IMR-90 (cell line): ENCODE measurements around the gene SH3RF2. TPM values are rescaled to one million over a fixed set of nuclear protein-coding genes. Genes with fewer than 3 reads are reported as not detected.

Experiments used
- ATAC-seq: fragments of 200-7000 bp; cut with Tn5 transposase; 2 replicates; pipeline ENCODE4 v1.9.1; 2020; ENCODE audit warnings: low read depth, mild to moderate bottlenecking, moderate library complexity
- BruUV-seq: library from RNA; stranded (reverse); fragments of 400-500 nt; replicated peaks from 2 replicates; lab custom pipeline; 2021; lab: Mats Ljungman, UMichigan
- CTCF ChIA-PET: fragments of 300-600 bp; formaldehyde crosslinking; extraction: SDS; loops from one replicate; lab custom pipeline; 2021; ENCODE audit warnings: antibody characterized with exemption; lab: Yijun Ruan, JAX
- POLR2A ChIA-PET: fragments of 300-600 bp; sonication (Branson Sonifier 250); formaldehyde crosslinking; loops from one replicate; lab custom pipeline; 2022; ENCODE audit warnings: antibody characterized with exemption; ENCODE audit not compliant: unreplicated experiment; lab: Charles Lee
- DNase-seq: peaks from one replicate; pipeline ENCODE4 v3.0.0; 2013
- H2AFZ ChIP-seq: replicated peaks from 2 replicates; pipeline ENCODE3; 2013; ENCODE audit warnings: low read length, mild to moderate bottlenecking; ENCODE audit not compliant: poor library complexity
- H2AK5ac ChIP-seq: 2 replicates; pipeline ENCODE4 v1.6.1; 2013; ENCODE audit warnings: low read depth, low read length, inconsistent platforms
- H2AK9ac ChIP-seq: replicated peaks from 2 replicates; pipeline ENCODE3; 2013; ENCODE audit warnings: mild to moderate bottlenecking, low read depth, low read length, moderate library complexity; ENCODE audit not compliant: poor library complexity
- H2BK120ac ChIP-seq: 2 replicates; pipeline ENCODE4 v1.6.1; 2013; ENCODE audit warnings: low read depth, low read length, inconsistent platforms
- H2BK15ac ChIP-seq: 3 replicates; pipeline ENCODE4 v1.6.1; 2013; ENCODE audit warnings: low read depth, low read length, inconsistent platforms
- H2BK20ac ChIP-seq: 2 replicates; pipeline ENCODE4 v1.6.1; 2013; ENCODE audit warnings: low read depth, mild to moderate bottlenecking, inconsistent platforms, low read length, moderate library complexity
- H2BK5ac ChIP-seq: 2 replicates; pipeline ENCODE4 v1.6.1; 2013; ENCODE audit warnings: mild to moderate bottlenecking, low read depth, low read length, inconsistent platforms; ENCODE audit not compliant: poor library complexity, severe bottlenecking
- H3K14ac ChIP-seq: replicated peaks from 2 replicates; pipeline ENCODE4 v1.6.1; 2013; ENCODE audit warnings: low read depth, low read length, inconsistent platforms
- H3K18ac ChIP-seq: 2 replicates; pipeline ENCODE4 v1.6.1; 2013; ENCODE audit warnings: low read depth, low read length, control low read depth
- H3K23ac ChIP-seq: 2 replicates; pipeline ENCODE4 v1.6.1; 2013; ENCODE audit warnings: low read depth, low read length, inconsistent platforms
- H3K27ac ChIP-seq: 2 replicates; pipeline ENCODE4 v1.5.1; 2013; ENCODE audit warnings: mild to moderate bottlenecking, control low read depth, low read length; ENCODE audit not compliant: insufficient read depth
- H3K27me3 ChIP-seq: 2 replicates; pipeline ENCODE4 v1.6.1; 2013; ENCODE audit warnings: low read length; ENCODE audit not compliant: control insufficient read depth, insufficient read depth
- H3K36me3 ChIP-seq: 2 replicates; pipeline ENCODE4 v1.6.1; 2013; ENCODE audit warnings: low read length, mixed read lengths; ENCODE audit not compliant: control insufficient read depth, insufficient read depth
- H3K4ac ChIP-seq: 2 replicates; pipeline ENCODE4 v1.6.1; 2013; ENCODE audit warnings: low read depth, low read length, inconsistent platforms
- H3K4me1 ChIP-seq: 2 replicates; pipeline ENCODE4 v1.6.1; 2013; ENCODE audit warnings: low read length, mixed read lengths; ENCODE audit not compliant: control insufficient read depth, insufficient read depth
- H3K4me2 ChIP-seq: 2 replicates; pipeline ENCODE4 v1.6.1; 2013; ENCODE audit warnings: low read depth, mild to moderate bottlenecking, control low read depth, low read length, moderate library complexity
- H3K4me3 ChIP-seq: 2 replicates; pipeline ENCODE4 v1.5.1; 2013; ENCODE audit warnings: low read depth, mild to moderate bottlenecking, control low read depth, low read length, moderate library complexity; ENCODE audit not compliant: insufficient read depth
- H3K56ac ChIP-seq: 2 replicates; pipeline ENCODE4 v1.6.1; 2013; ENCODE audit warnings: low read length, inconsistent platforms; ENCODE audit not compliant: insufficient read depth; ENCODE audit errors: extremely low read depth
- H3K79me1 ChIP-seq, 2 experiments: 2 replicates each; pipeline ENCODE4 v1.6.1; 2013; ENCODE audit warnings: low read length in 2 of 2, inconsistent platforms in 1 of 2, low read depth in 1 of 2
- H3K9ac ChIP-seq: 2 replicates; pipeline ENCODE4 v1.6.1; 2013; ENCODE audit warnings: low read depth, low read length, control low read depth
- H3K9me1 ChIP-seq: 2 replicates; pipeline ENCODE4 v1.6.1; 2013; ENCODE audit warnings: low read length, inconsistent platforms; ENCODE audit not compliant: insufficient read depth
- H3K9me3 ChIP-seq: 2 replicates; pipeline ENCODE4 v1.6.1; 2013; ENCODE audit warnings: low read length; ENCODE audit not compliant: control insufficient read depth, insufficient read depth
- H4K20me1 ChIP-seq: 2 replicates; pipeline ENCODE4 v1.6.1; 2013; ENCODE audit warnings: low read length, inconsistent platforms; ENCODE audit not compliant: insufficient read depth
- H4K5ac ChIP-seq: 2 replicates; pipeline ENCODE4 v1.6.1; 2013; ENCODE audit warnings: mild to moderate bottlenecking, low read depth, low read length, control low read depth
- H4K8ac ChIP-seq, 2 experiments: 2 replicates each; pipeline ENCODE4 v1.6.1; 2013; ENCODE audit warnings: low read depth in 2 of 2, low read length in 2 of 2, control low read depth in 1 of 2, inconsistent platforms in 1 of 2
- H4K91ac ChIP-seq: 2 replicates; pipeline ENCODE4 v1.6.1; 2013; ENCODE audit warnings: low read depth, low read length, inconsistent platforms; ENCODE audit not compliant: insufficient read depth
- CEBPB ChIP-seq: IDR thresholded peaks from 2 replicates; pipeline ENCODE4 v1.6.1; 2012; ENCODE audit warnings: low read depth, low read length, improper control_type of control experiment
- CHD1 ChIP-seq: IDR thresholded peaks from 2 replicates; pipeline ENCODE4 v1.6.1; 2012; ENCODE audit warnings: low read depth, low read length, improper control_type of control experiment
- ELK1 ChIP-seq: fragments of 150-350 bp; IDR thresholded peaks from 2 replicates; pipeline ENCODE4 v1.6.1; 2016; ENCODE audit warnings: low read depth, mild to moderate bottlenecking, low read length, moderate library complexity, borderline replicate concordance
- MAZ ChIP-seq: IDR thresholded peaks from 2 replicates; pipeline ENCODE4 v1.6.1; 2012; ENCODE audit warnings: low read depth, mild to moderate bottlenecking, low read length, improper control_type of control experiment, moderate library complexity, borderline replicate concordance
- MXI1 ChIP-seq: IDR thresholded peaks from 2 replicates; pipeline ENCODE4 v1.6.1; 2012; ENCODE audit warnings: low read depth, mild to moderate bottlenecking, low read length, moderate library complexity, borderline replicate concordance
- NFE2L2 ChIP-seq: fragments of 150-350 bp; IDR thresholded peaks from 2 replicates; pipeline ENCODE4 v1.6.1; 2016; ENCODE audit warnings: low read depth, mild to moderate bottlenecking, low read length
- POLR2A ChIP-seq: IDR thresholded peaks from 2 replicates; pipeline ENCODE4 v1.6.1; 2012; ENCODE audit warnings: mild to moderate bottlenecking, low read depth, low read length
- RAD21 ChIP-seq: IDR thresholded peaks from 2 replicates; pipeline ENCODE4 v1.6.1; 2012; ENCODE audit warnings: low read length, improper control_type of control experiment
- RCOR1 ChIP-seq: IDR thresholded peaks from 2 replicates; pipeline ENCODE4 v1.6.1; 2012; ENCODE audit warnings: mild to moderate bottlenecking, low read length, improper control_type of control experiment; ENCODE audit not compliant: insufficient replicate concordance
- RFX5 ChIP-seq: IDR thresholded peaks from 2 replicates; pipeline ENCODE4 v1.8.0; 2012; ENCODE audit warnings: low read depth, mild to moderate bottlenecking, low read length, moderate library complexity
- SMC3 ChIP-seq: fragments of 150-350 bp; IDR thresholded peaks from 2 replicates; pipeline ENCODE4 v1.6.1; 2016; ENCODE audit warnings: low read depth, mild to moderate bottlenecking, antibody characterized with exemption, low read length, moderate library complexity
- USF2 ChIP-seq: fragments of 150-350 bp; IDR thresholded peaks from 2 replicates; pipeline ENCODE4 v1.6.1; 2017; ENCODE audit warnings: mild to moderate bottlenecking, antibody characterized with exemption, low read length, low read depth
- WGBS, 2 experiments: methylation state at CpG; one replicate each; pipeline versions ENCODE4 v1.1.5 to v1.1.7; 2013; ENCODE audit warnings: missing lambda C conversion rate in 2 of 2; ENCODE audit not compliant: insufficient read length in 1 of 2; ENCODE audit errors: extremely low coverage in 2 of 2; 5-methylcytosine and 5-hydroxymethylcytosine counted together
- dilution Hi-C: fragments of 300-500 bp; cut with HindIII; formaldehyde crosslinking; loops from one replicate; pipeline ENCODE4 v1.14.3; 2018; ENCODE audit warnings: low sequenced_read_pairs; ENCODE audit not compliant: unreplicated experiment
- in situ Hi-C: fragments of 300-500 bp; cut with MboI; formaldehyde crosslinking; loops from 3 replicates; pipeline ENCODE4 v1.14.3; 2019; ENCODE audit warnings: low sequenced_read_pairs, inconsistent platforms, mixed read lengths
- intact Hi-C: fragments of 100-400 bp; cut with micrococcal nuclease; formaldehyde crosslinking; loops from 2 replicates; pipeline ENCODE4 v1.10.0; 2022
- polyA plus RNA-seq, 3 experiments: library from polyadenylated mRNA; depleted of rRNA; stranded (reverse); fragments of >200 nt; gene quantifications; 2 replicates each; pipeline ENCODE4 v1.2.3, GENCODE V29; 2012; ENCODE audit warnings: low replicate concordance in 1 of 3
- total RNA-seq: library from RNA; depleted of rRNA; stranded (reverse); fragments of >200 nt; gene quantifications from 2 replicates; pipeline ENCODE4 v1.2.3, GENCODE V29; 2012

SH3RF2 gene
- total and polyA plus RNA-seq, 2 of the 4 experiments (the other 2 are of a cell fraction), result 1.3 to 1.7 TPM

- Histone ChIP-seq H2BK20ac (no peak overlapping the region), H4K8ac (no peak overlapping the region), H3K4me3 (no peak overlapping the region), H2BK15ac (no peak overlapping the region), H2AFZ (no peak overlapping the region), H2BK120ac (no peak overlapping the region), H3K9ac (no peak overlapping the region), H3K79me1 (no peaks in the 10 kb centered on the region), H2BK5ac (no peak overlapping the region), H3K4me2 (no peak overlapping the region), H4K91ac (no peak overlapping the region), H3K14ac (no peak overlapping the region), H3K18ac (no peak overlapping the region), H2AK9ac (no peak overlapping the region), H3K9me3 (no peaks in the 10 kb centered on the region), H4K5ac (no peak overlapping the region), H3K4ac (no peak overlapping the region), H4K20me1 (no peaks in the 10 kb centered on the region), H3K27me3 (peaks cover 4% of the 10 kb centered on the region), H3K56ac (no peak overlapping the region), H3K27ac (no peak overlapping the region), H3K23ac (no peak overlapping the region), H3K36me3 (no peaks in the 10 kb centered on the region), H2AK5ac (no peak overlapping the region), H3K9me1 (no peaks in the 10 kb centered on the region), H3K4me1 (no peaks in the 10 kb centered on the region)
- POLR2A ChIA-PET, result no interaction called here
- dilution Hi-C loops, result no loop called here
- in situ Hi-C loops, result no loop called here
- no peak for ATAC-seq
- WGBS, 2 experiments, result no CpG with 5 or more reads among the region's 3 CpGs
- no peak for TF ChIP-seq NFE2L2
- no peak for TF ChIP-seq RAD21
- no peak for TF ChIP-seq USF2
- no peak for TF ChIP-seq MXI1
- TF ChIP-seq CEBPB, result no peak
- TF ChIP-seq CHD1, result no peak
- TF ChIP-seq MAZ, result no peak
- TF ChIP-seq RFX5, result no peak
- TF ChIP-seq RCOR1, result no peak
- no peak for TF ChIP-seq POLR2A
- no peak for TF ChIP-seq ELK1
- TF ChIP-seq SMC3, result no peak
- no TSS peak for BruUV-seq
- intact Hi-C loops, result loop anchor here (5.0 kb wide), 1 partner anchor 36 kb away; no protein-coding TSS in a partner anchor
- no peak for DNase-seq
- CTCF ChIA-PET, result interaction anchor here (1.7 kb wide), 1 partner anchor 8 kb away, joined by 10 read pairs; no protein-coding TSS in a partner anchor
These were observed 96.5 kb downstream of the SH3RF2 start for GRCh38 chr5:146032911-146033310.
